OCI-LY3 (cell line): ENCODE data around the gene PRSS22.

Experiments used
- EZH2phosphoT487 ChIP-seq: fragments of 200-600 bp; shearing (Covaris generic); IDR thresholded peaks from 2 replicates; pipeline ENCODE4 v1.6.1; 2018; ENCODE audit warnings: antibody characterized with exemption, mixed run types, low read depth
- TF ChIP-seq, protein P1 (sequence below): fragments of 200-600, 300-600 bp; sonication (generic); IDR thresholded peaks from 2 replicates; pipeline ENCODE4 v1.5.1; 2014; ENCODE audit warnings: antibody characterized with exemption, low read length, low read depth

DNA sequence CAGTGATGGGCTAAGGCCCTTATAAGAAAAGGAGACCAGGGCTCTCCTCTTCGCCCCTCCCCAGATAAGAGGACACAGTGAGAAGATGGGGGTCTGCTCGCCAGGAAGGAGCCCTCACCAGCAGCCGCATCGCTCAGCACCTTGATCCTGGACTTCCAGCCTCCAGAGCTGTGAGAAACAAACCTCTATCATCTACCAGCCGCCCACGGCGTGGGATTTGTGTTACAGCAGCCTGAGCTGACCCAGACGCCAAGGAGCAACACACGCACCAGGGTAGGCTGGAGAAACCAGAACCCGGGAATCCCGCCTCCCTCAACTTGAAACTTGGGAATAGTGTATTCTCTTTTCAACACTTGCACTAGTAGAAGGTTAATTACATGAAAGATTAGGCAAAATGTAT is 32.1 kb downstream of the PRSS22 start:
- TF ChIP-seq EZH2phosphoT487, result no peak
- TF ChIP-seq, protein P1, sequence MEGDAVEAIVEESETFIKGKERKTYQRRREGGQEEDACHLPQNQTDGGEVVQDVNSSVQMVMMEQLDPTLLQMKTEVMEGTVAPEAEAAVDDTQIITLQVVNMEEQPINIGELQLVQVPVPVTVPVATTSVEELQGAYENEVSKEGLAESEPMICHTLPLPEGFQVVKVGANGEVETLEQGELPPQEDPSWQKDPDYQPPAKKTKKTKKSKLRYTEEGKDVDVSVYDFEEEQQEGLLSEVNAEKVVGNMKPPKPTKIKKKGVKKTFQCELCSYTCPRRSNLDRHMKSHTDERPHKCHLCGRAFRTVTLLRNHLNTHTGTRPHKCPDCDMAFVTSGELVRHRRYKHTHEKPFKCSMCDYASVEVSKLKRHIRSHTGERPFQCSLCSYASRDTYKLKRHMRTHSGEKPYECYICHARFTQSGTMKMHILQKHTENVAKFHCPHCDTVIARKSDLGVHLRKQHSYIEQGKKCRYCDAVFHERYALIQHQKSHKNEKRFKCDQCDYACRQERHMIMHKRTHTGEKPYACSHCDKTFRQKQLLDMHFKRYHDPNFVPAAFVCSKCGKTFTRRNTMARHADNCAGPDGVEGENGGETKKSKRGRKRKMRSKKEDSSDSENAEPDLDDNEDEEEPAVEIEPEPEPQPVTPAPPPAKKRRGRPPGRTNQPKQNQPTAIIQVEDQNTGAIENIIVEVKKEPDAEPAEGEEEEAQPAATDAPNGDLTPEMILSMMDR, result no peak
